Endothelial cell of umbilical vein (primary cell): ENCODE results near the gene MBD5. TPM values are rescaled to one million over a fixed set of nuclear protein-coding genes. Genes with fewer than 3 reads are reported as not detected.

ENCODE experiments used
- BruUV-seq: library from RNA; stranded (reverse); fragments of 400-500 nt; replicated peaks from 2 replicates; lab custom pipeline; 2021; lab: Mats Ljungman, UMichigan
- CTCF ChIA-PET: fragments of 300-600, 350-600 bp; sonication (Branson Sonifier 250); formaldehyde crosslinking; loops from one replicate; lab custom pipeline; 2021; ENCODE audit warnings: antibody characterized with exemption, inconsistent platforms; lab: Charles Lee
- POLR2A ChIA-PET: fragments of 300-600, 350-600 bp; sonication (Branson Sonifier 250); formaldehyde crosslinking; loops from one replicate; lab custom pipeline; 2021; ENCODE audit warnings: antibody characterized with exemption, inconsistent platforms; lab: Charles Lee
- DNase-seq: peaks from one replicate; pipeline ENCODE4 v3.0.0-alpha.2; 2011; ENCODE audit warnings: low read depth, low spot score
- FAIRE-seq: peaks from 2 replicates; lab custom pipeline; 2011; peaks lifted over from hg19 to GRCh38; lab: Jason Lieb, UNC
- H2AFZ ChIP-seq: 2 replicates; pipeline ENCODE4 v1.6.0; 2012; ENCODE audit warnings: low read depth, low read length, control low read depth, inconsistent platforms
- H3K27ac ChIP-seq: 2 replicates; pipeline ENCODE4 v1.5.1; 2011; ENCODE audit warnings: low read depth, mild to moderate bottlenecking, control low read depth, low read length, moderate library complexity; ENCODE audit not compliant: insufficient read depth
- H3K27me3 ChIP-seq, 2 experiments: 2 replicates each; pipeline versions ENCODE4 v1.6.0 to v1.6.1; 2011; ENCODE audit warnings: low read length in 2 of 2, mixed read lengths in 1 of 2; ENCODE audit not compliant: control insufficient read depth in 2 of 2, insufficient read depth in 2 of 2
- H3K36me3 ChIP-seq, 2 experiments: 2 replicates in 1 of 2; 3 replicates in 1 of 2; pipeline ENCODE4 v1.5.1; 2011; ENCODE audit warnings: low read length in 2 of 2, mild to moderate bottlenecking in 1 of 2, moderate library complexity in 1 of 2; ENCODE audit not compliant: control insufficient read depth in 2 of 2, insufficient read depth in 2 of 2; ENCODE audit errors: extremely low read depth in 1 of 2
- H3K4me1 ChIP-seq: 3 replicates; pipeline ENCODE4 v1.5.1; 2011; ENCODE audit warnings: mild to moderate bottlenecking, low read length; ENCODE audit not compliant: control insufficient read depth, insufficient read depth; ENCODE audit errors: extremely low read depth
- H3K4me2 ChIP-seq: 2 replicates; pipeline ENCODE4 v1.6.1; 2011; ENCODE audit warnings: low read length, control low read depth, mixed read lengths; ENCODE audit not compliant: insufficient read depth
- H3K4me3 ChIP-seq, 3 experiments: fragments of 200-600 bp in 1 of 3; sonication (generic), shearing (Covaris generic) in 1 of 3; replicated peaks in 1 of 3; 2 replicates each; pipeline ENCODE4 v1.5.1; 2011 to 2016; ENCODE audit warnings: control low read depth in 3 of 3, low read length in 3 of 3, mild to moderate bottlenecking in 2 of 3, inconsistent platforms in 1 of 3, low read depth in 1 of 3, moderate library complexity in 1 of 3; ENCODE audit not compliant: insufficient read depth in 1 of 3
- H3K79me2 ChIP-seq: 2 replicates; pipeline ENCODE4 v1.6.0; 2012; ENCODE audit warnings: low read length, inconsistent platforms; ENCODE audit not compliant: control insufficient read depth, insufficient read depth
- H3K9ac ChIP-seq: replicated peaks from 2 replicates; pipeline ENCODE3; 2011; ENCODE audit warnings: low read length, control low read depth; ENCODE audit not compliant: insufficient read depth; ENCODE audit errors: extremely low read depth
- H3K9me1 ChIP-seq: replicated peaks from 3 replicates; pipeline ENCODE4 v1.6.0; 2011; ENCODE audit warnings: mild to moderate bottlenecking, low read length; ENCODE audit not compliant: control insufficient read depth, insufficient read depth; ENCODE audit errors: extremely low read depth
- H3K9me3 ChIP-seq: replicated peaks from 2 replicates; pipeline ENCODE4 v1.5.1; 2012; ENCODE audit warnings: low read length, inconsistent platforms; ENCODE audit not compliant: control insufficient read depth, insufficient read depth
- H4K20me1 ChIP-seq: replicated peaks from 2 replicates; pipeline ENCODE3; 2011; ENCODE audit warnings: mild to moderate bottlenecking, low read length; ENCODE audit not compliant: control insufficient read depth, insufficient read depth; ENCODE audit errors: extremely low read depth
- EZH2 ChIP-seq: IDR thresholded peaks from 2 replicates; pipeline ENCODE4 v1.6.1; 2012; ENCODE audit warnings: borderline replicate concordance, low read depth, mild to moderate bottlenecking, moderate library complexity, low read length, inconsistent platforms; ENCODE audit not compliant: severe bottlenecking
- FOS ChIP-seq: IDR thresholded peaks from 2 replicates; pipeline ENCODE4 v1.6.1; 2011; ENCODE audit warnings: mild to moderate bottlenecking, low read length, moderate library complexity, borderline replicate concordance; ENCODE audit not compliant: insufficient read depth
- GATA2 ChIP-seq: IDR thresholded peaks from 2 replicates; pipeline ENCODE4 v1.7.0; 2011; ENCODE audit warnings: low read depth, mild to moderate bottlenecking, moderate library complexity, mixed read lengths, low read length; ENCODE audit not compliant: insufficient read length, insufficient read depth
- JUN ChIP-seq: IDR thresholded peaks from 2 replicates; pipeline ENCODE4 v1.6.1; 2011; ENCODE audit warnings: borderline replicate concordance, low read depth; ENCODE audit not compliant: insufficient read length, insufficient read depth
- MYC ChIP-seq: IDR thresholded peaks from one replicate; pipeline ENCODE4 v1.6.1; 2011; ENCODE audit warnings: mild to moderate bottlenecking, low read depth, low read length
- POLR2A ChIP-seq: IDR thresholded peaks from 2 replicates; pipeline ENCODE4 v1.6.1; 2012; ENCODE audit warnings: low read depth, mild to moderate bottlenecking, control low read depth, low read length
- POLR2AphosphoS5 ChIP-seq: IDR thresholded peaks from 2 replicates; pipeline ENCODE4 v1.6.1; 2012; ENCODE audit warnings: low read depth, mild to moderate bottlenecking, control low read depth, low read length, moderate library complexity; ENCODE audit not compliant: insufficient read depth
- dilution Hi-C: fragments of 300-500 bp; cut with MboI; formaldehyde crosslinking; loops from one replicate; pipeline ENCODE4 v1.15.0; 2019; ENCODE audit warnings: low sequenced_read_pairs; ENCODE audit not compliant: extremely low pct_ligation_motif_present
- intact Hi-C: fragments of 100-400 bp; cut with micrococcal nuclease; formaldehyde crosslinking; loops from one replicate; pipeline ENCODE4 v1.10.0; 2022
- polyA plus RNA-seq, 4 experiments: library from polyadenylated mRNA; depleted of rRNA in 3 of 4; stranded (reverse) in 3 of 4; unstranded in 1 of 4; fragments of >200 nt; gene quantifications; 2 replicates each; pipeline versions ENCODE4 v1.2.1 to v1.2.3, GENCODE V29; 2011 to 2012; ENCODE audit warnings: missing spikeins in 1 of 4
- total RNA-seq: library from RNA; stranded (reverse); gene quantifications from 2 replicates; pipeline ENCODE4 v1.2.3, GENCODE V29; 2021
- TF ChIP-seq, protein P1 (sequence below), 2 donors: IDR thresholded peaks; 1 replicate in 1 of 2; 2 replicates in 1 of 2; pipeline ENCODE4 v1.5.1; 2011; ENCODE audit warnings: low read length in 2 of 2, mild to moderate bottlenecking in 2 of 2, moderate library complexity in 2 of 2, control low read depth in 1 of 2, inconsistent platforms in 1 of 2, low read depth in 1 of 2; ENCODE audit not compliant: insufficient read depth in 1 of 2; ENCODE audit errors: extremely low read depth in 1 of 2
- TF ChIP-seq, protein P2 (sequence below): IDR thresholded peaks from 2 replicates; pipeline ENCODE4 v1.6.1; 2011; ENCODE audit not compliant: insufficient read depth, insufficient read length

Gene MBD5
- total and polyA plus RNA-seq, 2 donors (not counting 3 experiments of a cell fraction or from before 2014, with no cell fraction given) = 11.3 to 37.0 TPM

DNA sequence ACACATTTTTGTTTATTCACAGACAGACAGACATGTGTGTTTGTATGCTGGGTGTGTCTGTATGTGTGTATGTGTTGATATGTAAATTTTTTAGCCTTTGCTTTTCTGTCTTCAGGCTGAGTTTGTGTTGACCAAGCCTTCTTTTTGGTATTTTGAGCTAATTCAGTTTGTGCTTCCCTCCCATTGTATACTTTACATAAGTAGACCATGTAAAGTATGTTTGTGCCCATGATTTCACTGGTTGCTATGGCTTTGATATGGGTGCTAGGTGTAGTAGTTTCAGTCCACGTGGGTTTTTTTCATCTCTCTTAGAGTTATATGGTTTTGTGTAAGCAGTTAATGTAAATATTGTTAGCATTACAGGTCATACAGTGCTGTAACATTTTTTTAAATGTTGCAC lies 494.2 kb downstream of the MBD5 start:
- Histone ChIP-seq H4K20me1 (no peaks in the 10 kb centered on the region), H3K4me2 (no peak overlapping the region), H3K4me1 (peaks cover 6% of the 10 kb centered on the region), H3K36me3 (no peaks in the 10 kb centered on the region), H3K9me3 (no peaks in the 10 kb centered on the region), H3K27ac (no peak overlapping the region), H3K4me3 (no peak overlapping the region), H3K27me3 (no peaks in the 10 kb centered on the region), H2AFZ (no peak overlapping the region), H3K79me2 (no peaks in the 10 kb centered on the region), H3K9me1 (no peaks in the 10 kb centered on the region), H3K9ac (no peak overlapping the region)
- intact Hi-C loops = no loop called here
- no TSS peak for BruUV-seq
- ChIA-PET POLR2A (interaction anchor here (0.6 kb wide), 1 partner anchor 47 kb away, joined by 3 read pairs; no protein-coding TSS in a partner anchor), CTCF (no interaction called here)
- DNase-seq (no peak), FAIRE-seq (no peak)
- dilution Hi-C loops = no loop called here
- TF ChIP-seq JUN (no peak), POLR2A (no peak), FOS (no peak), POLR2AphosphoS5 (no peak), MYC (no peak), EZH2 (no peak), GATA2 (no peak)
- TF ChIP-seq, protein P1, sequence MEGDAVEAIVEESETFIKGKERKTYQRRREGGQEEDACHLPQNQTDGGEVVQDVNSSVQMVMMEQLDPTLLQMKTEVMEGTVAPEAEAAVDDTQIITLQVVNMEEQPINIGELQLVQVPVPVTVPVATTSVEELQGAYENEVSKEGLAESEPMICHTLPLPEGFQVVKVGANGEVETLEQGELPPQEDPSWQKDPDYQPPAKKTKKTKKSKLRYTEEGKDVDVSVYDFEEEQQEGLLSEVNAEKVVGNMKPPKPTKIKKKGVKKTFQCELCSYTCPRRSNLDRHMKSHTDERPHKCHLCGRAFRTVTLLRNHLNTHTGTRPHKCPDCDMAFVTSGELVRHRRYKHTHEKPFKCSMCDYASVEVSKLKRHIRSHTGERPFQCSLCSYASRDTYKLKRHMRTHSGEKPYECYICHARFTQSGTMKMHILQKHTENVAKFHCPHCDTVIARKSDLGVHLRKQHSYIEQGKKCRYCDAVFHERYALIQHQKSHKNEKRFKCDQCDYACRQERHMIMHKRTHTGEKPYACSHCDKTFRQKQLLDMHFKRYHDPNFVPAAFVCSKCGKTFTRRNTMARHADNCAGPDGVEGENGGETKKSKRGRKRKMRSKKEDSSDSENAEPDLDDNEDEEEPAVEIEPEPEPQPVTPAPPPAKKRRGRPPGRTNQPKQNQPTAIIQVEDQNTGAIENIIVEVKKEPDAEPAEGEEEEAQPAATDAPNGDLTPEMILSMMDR (IDR thresholded peaks at IDR 0.05; ENCODE audit: extremely low read depth in 1 of 2, insufficient read depth in 1 of 2, low read depth in 1 of 2, low read length in 2 of 2) = no peak
- TF ChIP-seq, protein P2, sequence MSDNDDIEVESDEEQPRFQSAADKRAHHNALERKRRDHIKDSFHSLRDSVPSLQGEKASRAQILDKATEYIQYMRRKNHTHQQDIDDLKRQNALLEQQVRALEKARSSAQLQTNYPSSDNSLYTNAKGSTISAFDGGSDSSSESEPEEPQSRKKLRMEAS = no peak
